Neural cell (in vitro differentiated cells): ENCODE measurements around the gene VSTM5. TPM values are rescaled to one million over a fixed set of nuclear protein-coding genes. Genes with fewer than 3 reads are reported as not detected.

ENCODE experiments used
- H2AFZ ChIP-seq: fragments of 200-600, 300-800 bp; sonication (generic), shearing (Covaris generic); 2 replicates; pipeline ENCODE4 v1.6.0; 2014; ENCODE audit warnings: low read depth, mild to moderate bottlenecking, antibody characterized with exemption, low read length, moderate library complexity
- H3F3A ChIP-seq: fragments of 200-600 bp; shearing (Covaris generic); 2 replicates; pipeline ENCODE4 v1.6.1; 2016; ENCODE audit warnings: mild to moderate bottlenecking, moderate library complexity, mixed read lengths, antibody characterized with exemption, low read length; ENCODE audit not compliant: insufficient read depth, poor library complexity, severe bottlenecking
- H3K27ac ChIP-seq: fragments of 200-600, 300-800 bp; sonication (generic), shearing (Covaris generic); 2 replicates; pipeline ENCODE4 v1.5.1; 2014; ENCODE audit warnings: mild to moderate bottlenecking, low read length, moderate library complexity
- H3K27me3 ChIP-seq: fragments of 300-800, 200-600 bp; sonication (generic), shearing (Covaris generic); 2 replicates; pipeline ENCODE4 v1.6.0; 2014; ENCODE audit warnings: mild to moderate bottlenecking, low read depth, low read length, moderate library complexity; ENCODE audit not compliant: insufficient read depth
- H3K36me3 ChIP-seq: fragments of 300-800, 200-600 bp; sonication (generic), shearing (Covaris generic); 2 replicates; pipeline ENCODE4 v1.5.1; 2014; ENCODE audit warnings: mild to moderate bottlenecking, antibody characterized with exemption, low read length, moderate library complexity; ENCODE audit not compliant: insufficient read depth
- H3K4me2 ChIP-seq: fragments of 300-800, 200-600 bp; sonication (generic), shearing (Covaris generic); 2 replicates; pipeline ENCODE4 v1.6.0; 2014; ENCODE audit warnings: mild to moderate bottlenecking, low read length
- H3K4me3 ChIP-seq: fragments of 300-800, 200-600 bp; sonication (generic), shearing (Covaris generic); 2 replicates; pipeline ENCODE4 v1.5.1; 2014; ENCODE audit warnings: mild to moderate bottlenecking, low read length, moderate library complexity
- H3K79me2 ChIP-seq: fragments of 200-600 bp; shearing (Covaris generic); replicated peaks from 2 replicates; pipeline ENCODE4 v1.6.0; 2014; ENCODE audit warnings: mild to moderate bottlenecking, low read length, moderate library complexity; ENCODE audit not compliant: insufficient read depth
- H3K9ac ChIP-seq: fragments of 300-800, 200-600 bp; sonication (generic), shearing (Covaris generic); 2 replicates; pipeline ENCODE4 v1.6.1; 2016; ENCODE audit warnings: mild to moderate bottlenecking, low read length, mixed read lengths
- H3K9me2 ChIP-seq: fragments of 200-600 bp; shearing (Covaris generic); 2 replicates; pipeline ENCODE4 v1.6.1; 2016; ENCODE audit warnings: mild to moderate bottlenecking, low read length, mixed read lengths; ENCODE audit not compliant: insufficient read depth
- H3K9me3 ChIP-seq: fragments of 200-600, 300-800 bp; sonication (generic), shearing (Covaris generic); 2 replicates; pipeline ENCODE4 v1.6.1; 2016; ENCODE audit warnings: mild to moderate bottlenecking, mixed run types, low read length, moderate library complexity, mixed read lengths
- H4K20me1 ChIP-seq: fragments of 200-600 bp; shearing (Covaris generic); 2 replicates; pipeline ENCODE4 v1.6.1; 2016; ENCODE audit warnings: mild to moderate bottlenecking, mixed run types; ENCODE audit not compliant: insufficient read depth
- CTCF ChIP-seq: fragments of 450-650 bp; IDR thresholded peaks from 2 replicates; pipeline ENCODE4 v1.5.1; 2014; ENCODE audit warnings: antibody characterized with exemption, mild to moderate bottlenecking, moderate library complexity; ENCODE audit not compliant: poor library complexity, severe bottlenecking
- EP300 ChIP-seq: fragments of 450-650 bp; conservative IDR thresholded peaks from 2 replicates; pipeline ENCODE4 v1.6.1; 2014; ENCODE audit warnings: antibody characterized with exemption, mild to moderate bottlenecking, moderate library complexity; ENCODE audit not compliant: poor library complexity, severe bottlenecking
- EZH2 ChIP-seq: fragments of 200-600, 300-800 bp; shearing (Covaris generic), sonication (generic); IDR thresholded peaks from 2 replicates; pipeline ENCODE4 v1.6.1; 2014; ENCODE audit warnings: antibody characterized with exemption, low read length, borderline replicate concordance, mild to moderate bottlenecking; ENCODE audit not compliant: insufficient read depth, poor library complexity, severe bottlenecking
- MXI1 ChIP-seq: fragments of 450-650 bp; conservative IDR thresholded peaks from 2 replicates; pipeline ENCODE4 v1.6.1; 2014; ENCODE audit warnings: antibody characterized with exemption, mild to moderate bottlenecking; ENCODE audit not compliant: poor library complexity, severe bottlenecking
- POLR2AphosphoS5 ChIP-seq: IDR thresholded peaks from 2 replicates; pipeline ENCODE4 v1.6.1; 2012
- RAD21 ChIP-seq: fragments of 450-650 bp; conservative IDR thresholded peaks from 2 replicates; pipeline ENCODE4 v1.6.1; 2014; ENCODE audit warnings: antibody characterized with exemption, mild to moderate bottlenecking, moderate library complexity
- SMC3 ChIP-seq: fragments of 450-650 bp; conservative IDR thresholded peaks from 2 replicates; pipeline ENCODE4 v1.6.1; 2014; ENCODE audit warnings: antibody characterized with exemption, mild to moderate bottlenecking, moderate library complexity; ENCODE audit not compliant: poor library complexity
- TAF1 ChIP-seq: IDR thresholded peaks from 2 replicates; pipeline ENCODE4 v1.6.1; 2012; ENCODE audit warnings: low read depth
- polyA plus RNA-seq: library from polyadenylated mRNA; depleted of rRNA; stranded (reverse); fragments of >200 nt; gene quantifications from 2 replicates; pipeline ENCODE4 v1.2.3, GENCODE V29; 2014
- TF ChIP-seq, protein P1 (sequence below): IDR thresholded peaks from 2 replicates; pipeline ENCODE4 v1.6.1; 2012; ENCODE audit warnings: borderline replicate concordance

VSTM5 gene
- polyA plus RNA-seq, 1 donor from 2014 or later: not detected

DNA sequence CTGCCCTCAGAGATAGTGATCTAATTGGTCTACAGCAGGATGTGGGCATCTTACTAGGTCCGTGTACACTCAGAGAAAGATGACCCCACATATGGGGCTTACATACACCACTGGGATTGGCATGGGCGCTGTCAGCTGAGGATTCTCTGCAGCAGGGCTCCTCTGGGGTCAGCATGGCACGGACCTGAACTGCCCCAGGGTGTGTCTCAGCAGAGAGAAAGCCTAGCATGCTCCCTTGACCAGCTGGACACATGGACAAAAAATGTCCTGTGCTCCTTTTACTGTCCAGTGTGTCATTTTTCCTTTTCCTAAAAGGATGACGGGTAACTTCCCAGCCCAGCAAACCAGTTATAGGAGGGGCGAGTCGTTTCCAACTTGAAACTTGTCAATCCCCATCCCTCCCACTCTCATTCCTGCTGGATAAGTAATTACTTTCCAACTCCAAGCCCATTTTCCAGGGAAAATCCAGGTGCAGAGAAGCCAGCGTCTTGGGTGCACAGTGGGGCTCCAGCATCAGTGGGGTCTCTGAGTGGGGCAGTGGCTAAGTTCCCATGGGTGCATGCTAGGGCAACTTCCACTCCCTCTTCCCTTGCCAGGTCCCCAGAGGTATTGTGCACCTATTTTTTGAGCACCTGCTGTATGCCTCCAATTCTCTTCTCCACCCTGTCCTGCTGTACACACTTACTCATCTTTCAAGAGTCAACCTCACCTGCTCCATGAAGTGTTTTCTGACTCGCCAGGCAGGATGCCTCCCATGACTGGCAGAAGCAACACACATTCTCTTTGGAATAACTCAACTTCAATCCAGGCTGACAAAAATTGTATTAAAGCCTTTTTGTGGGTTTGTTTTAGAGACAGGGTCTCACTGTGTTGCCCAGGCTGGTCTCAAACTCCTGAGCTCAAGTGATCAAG lies 5.0 kb downstream of the VSTM5 start:
- Histone ChIP-seq H3K27me3 (no peaks in the 10 kb centered on the region), H3K4me2 (no peak overlapping the region), H3K79me2 (no peaks in the 10 kb centered on the region), H3K9me3 (no peaks in the 10 kb centered on the region), H3K9me2 (no peaks in the 10 kb centered on the region), H2AFZ (no peak overlapping the region), H3K4me3 (no peak overlapping the region), H3K27ac (no peak overlapping the region), H3K36me3 (no peaks in the 10 kb centered on the region), H3F3A (no peaks in the 10 kb centered on the region), H4K20me1 (no peaks in the 10 kb centered on the region), H3K9ac (no peak overlapping the region)
- TF ChIP-seq TAF1 (no peak), POLR2AphosphoS5 (no peak), EZH2 (no peak), RAD21 (no peak), CTCF (no peak), MXI1 (no peak), EP300 (no peak), SMC3 (no peak)
- TF ChIP-seq, protein P1, sequence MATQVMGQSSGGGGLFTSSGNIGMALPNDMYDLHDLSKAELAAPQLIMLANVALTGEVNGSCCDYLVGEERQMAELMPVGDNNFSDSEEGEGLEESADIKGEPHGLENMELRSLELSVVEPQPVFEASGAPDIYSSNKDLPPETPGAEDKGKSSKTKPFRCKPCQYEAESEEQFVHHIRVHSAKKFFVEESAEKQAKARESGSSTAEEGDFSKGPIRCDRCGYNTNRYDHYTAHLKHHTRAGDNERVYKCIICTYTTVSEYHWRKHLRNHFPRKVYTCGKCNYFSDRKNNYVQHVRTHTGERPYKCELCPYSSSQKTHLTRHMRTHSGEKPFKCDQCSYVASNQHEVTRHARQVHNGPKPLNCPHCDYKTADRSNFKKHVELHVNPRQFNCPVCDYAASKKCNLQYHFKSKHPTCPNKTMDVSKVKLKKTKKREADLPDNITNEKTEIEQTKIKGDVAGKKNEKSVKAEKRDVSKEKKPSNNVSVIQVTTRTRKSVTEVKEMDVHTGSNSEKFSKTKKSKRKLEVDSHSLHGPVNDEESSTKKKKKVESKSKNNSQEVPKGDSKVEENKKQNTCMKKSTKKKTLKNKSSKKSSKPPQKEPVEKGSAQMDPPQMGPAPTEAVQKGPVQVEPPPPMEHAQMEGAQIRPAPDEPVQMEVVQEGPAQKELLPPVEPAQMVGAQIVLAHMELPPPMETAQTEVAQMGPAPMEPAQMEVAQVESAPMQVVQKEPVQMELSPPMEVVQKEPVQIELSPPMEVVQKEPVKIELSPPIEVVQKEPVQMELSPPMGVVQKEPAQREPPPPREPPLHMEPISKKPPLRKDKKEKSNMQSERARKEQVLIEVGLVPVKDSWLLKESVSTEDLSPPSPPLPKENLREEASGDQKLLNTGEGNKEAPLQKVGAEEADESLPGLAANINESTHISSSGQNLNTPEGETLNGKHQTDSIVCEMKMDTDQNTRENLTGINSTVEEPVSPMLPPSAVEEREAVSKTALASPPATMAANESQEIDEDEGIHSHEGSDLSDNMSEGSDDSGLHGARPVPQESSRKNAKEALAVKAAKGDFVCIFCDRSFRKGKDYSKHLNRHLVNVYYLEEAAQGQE: no peak

GRCh38 chr11:93844568-93844967 lies 5.8 kb downstream of the VSTM5 start:
- Histone ChIP-seq H3K27me3 (no peaks in the 10 kb centered on the region), H3K27ac (no peak overlapping the region), H3F3A (no peaks in the 10 kb centered on the region), H2AFZ (no peak overlapping the region), H3K9ac (no peak overlapping the region), H3K36me3 (no peaks in the 10 kb centered on the region), H3K9me2 (no peaks in the 10 kb centered on the region), H3K4me2 (no peak overlapping the region), H4K20me1 (no peaks in the 10 kb centered on the region), H3K9me3 (no peaks in the 10 kb centered on the region), H3K4me3 (no peak overlapping the region), H3K79me2 (no peaks in the 10 kb centered on the region)
- no peak for TF ChIP-seq CTCF
- no peak for TF ChIP-seq POLR2AphosphoS5
- TF ChIP-seq, protein P1: no peak
- TF ChIP-seq RAD21: no peak
- TF ChIP-seq EP300: no peak
- no peak for TF ChIP-seq EZH2
- TF ChIP-seq TAF1: no peak
